ENCODE measurements around the gene IFT74. TPM values are rescaled to one million over a fixed set of nuclear protein-coding genes. Genes with fewer than 3 reads are reported as not detected.

IFT74 gene
- total RNA-seq, 2 experiments from 2014 or later = 3.4 to 10.2 TPM

- Histone ChIP-seq H4K20me1 (ENCODE audit: insufficient read depth, low read length) (no peaks in the 10 kb centered on the region), H3K4me3 (ENCODE audit: low read depth, low read length, poor library complexity, severe bottlenecking) (no peak overlapping the region), H3K36me3 (ENCODE audit: insufficient read depth, low read length) (peaks cover 94% of the 10 kb centered on the region), H3K4me1 (ENCODE audit: insufficient read depth, low read length, poor library complexity, severe bottlenecking) (no peaks in the 10 kb centered on the region), H3K4me2 (ENCODE audit: low read length) (no peak overlapping the region), H3K79me2 (ENCODE audit: insufficient read depth, low read depth, low read length) (no peaks in the 10 kb centered on the region), H3K27ac (ENCODE audit: low read depth, low read length, poor library complexity, severe bottlenecking) (no peak overlapping the region), H3K9me2 (ENCODE audit: insufficient read depth, low read length) (no peaks in the 10 kb centered on the region), H2AFZ (ENCODE audit: low read length) (no peak overlapping the region), H3K9me3 (ENCODE audit: low read length) (no peaks in the 10 kb centered on the region)
- no TSS peak for BruUV-seq (replicated peaks)
- no peak for TF ChIP-seq EZH2phosphoT487 (IDR thresholded peaks at IDR 0.05; ENCODE audit: borderline replicate concordance, low read depth, low read length)
- no peak for TF ChIP-seq CTCF (conservative IDR thresholded peaks at IDR 0.05; ENCODE audit: low read length)
- no peak for DNase-seq (ENCODE audit: low spot score)
- intact Hi-C loops (cut with micrococcal nuclease; ENCODE audit: unreplicated experiment) = no loop called here
- ChIA-PET CTCF (ENCODE audit: unreplicated experiment) (no interaction called here), POLR2A (interaction anchor here (0.8 to 1.2 kb wide), 3 partner anchors 16 to 27 kb away, joined by 3 read pairs; partner anchors contain the start of gene CAAP1)
Observed at GRCh38 chr9:26919698-26920097, 36.5 kb upstream of the IFT74 start.

- ChIA-PET CTCF (ENCODE audit: unreplicated experiment) (no interaction called here), POLR2A (no interaction called here)
- no peak overlapping the region for H3K4me3 ChIP-seq (ENCODE audit: low read depth, low read length, poor library complexity, severe bottlenecking)
- intact Hi-C loops (cut with micrococcal nuclease; ENCODE audit: unreplicated experiment) = no loop called here
- no peaks in the 10 kb centered on the region for H4K20me1 ChIP-seq (ENCODE audit: insufficient read depth, low read length)
- no peak overlapping the region for H3K4me2 ChIP-seq (ENCODE audit: low read length)
- H3K9me3 ChIP-seq (ENCODE audit: low read length) = no peaks in the 10 kb centered on the region
- H3K36me3 ChIP-seq (ENCODE audit: insufficient read depth, low read length) = peaks cover 88% of the 10 kb centered on the region
- H2AFZ ChIP-seq (ENCODE audit: low read length) = no peak overlapping the region
- no peak for DNase-seq (ENCODE audit: low spot score)
- H3K9me2 ChIP-seq (ENCODE audit: insufficient read depth, low read length) = no peaks in the 10 kb centered on the region
- no peak for TF ChIP-seq CTCF (conservative IDR thresholded peaks at IDR 0.05; ENCODE audit: low read length)
- no peak for TF ChIP-seq EZH2phosphoT487 (IDR thresholded peaks at IDR 0.05; ENCODE audit: borderline replicate concordance, low read depth, low read length)
- no peaks in the 10 kb centered on the region for H3K4me1 ChIP-seq (ENCODE audit: insufficient read depth, low read length, poor library complexity, severe bottlenecking)
- BruUV-seq (replicated peaks) = no TSS peak
- H3K79me2 ChIP-seq (ENCODE audit: insufficient read depth, low read depth, low read length) = peaks cover 7% of the 10 kb centered on the region; the same call in 1 of the 2 replicates
- H3K27ac ChIP-seq (ENCODE audit: low read depth, low read length, poor library complexity, severe bottlenecking) = no peak overlapping the region
Observed at GRCh38 chr9:26925609-26926008, 30.6 kb upstream of the IFT74 start.

- no peaks in the 10 kb centered on the region for H4K20me1 ChIP-seq (ENCODE audit: insufficient read depth, low read length)
- TF ChIP-seq EZH2phosphoT487 (IDR thresholded peaks at IDR 0.05; ENCODE audit: borderline replicate concordance, low read depth, low read length) (no peak), CTCF (conservative IDR thresholded peaks at IDR 0.05; ENCODE audit: low read length) (no peak)
- CTCF ChIA-PET (ENCODE audit: unreplicated experiment) = no interaction called here
- intact Hi-C loops (cut with micrococcal nuclease; ENCODE audit: unreplicated experiment) = no loop called here
- H3K27ac ChIP-seq (ENCODE audit: low read depth, low read length, poor library complexity, severe bottlenecking) = no peak overlapping the region
- no peak overlapping the region for H2AFZ ChIP-seq (ENCODE audit: low read length)
- H3K9me3 ChIP-seq (ENCODE audit: low read length) = no peaks in the 10 kb centered on the region
- H3K4me2 ChIP-seq (ENCODE audit: low read length) = no peak overlapping the region
- H3K4me1 ChIP-seq (ENCODE audit: insufficient read depth, low read length, poor library complexity, severe bottlenecking) = no peaks in the 10 kb centered on the region
- POLR2A ChIA-PET = interaction anchor here (0.6 to 1.6 kb wide), 4 partner anchors 10 to 1751 kb away, joined by 3 to 6 read pairs (median 4); partner anchors contain the start of gene PLAA
- no peak overlapping the region for H3K4me3 ChIP-seq (ENCODE audit: low read depth, low read length, poor library complexity, severe bottlenecking)
- DNase-seq (ENCODE audit: low spot score) = no peak
- BruUV-seq (replicated peaks) = no TSS peak
- peaks cover 81% of the 10 kb centered on the region for H3K36me3 ChIP-seq (ENCODE audit: insufficient read depth, low read length)
- no peaks in the 10 kb centered on the region for H3K9me2 ChIP-seq (ENCODE audit: insufficient read depth, low read length)
- H3K79me2 ChIP-seq (ENCODE audit: insufficient read depth, low read depth, low read length) = peaks cover 14% of the 10 kb centered on the region; the same call in 1 of the 2 replicates
Observed at GRCh38 chr9:26928902-26929495, 27.2 kb upstream of the IFT74 start.

All from OCI-LY7 (cell line).